Large intestine (tissue), 3 donors: ENCODE measurements around the gene PROM2. TPM values are rescaled to one million over a fixed set of nuclear protein-coding genes. Genes with fewer than 3 reads are reported as not detected.

ENCODE experiments used
- DNase-seq, 2 donors: peaks; one replicate each; pipeline versions ENCODE4 v3.0.0 to v3.0.0-alpha.2; 2013
- H3K27ac ChIP-seq: one replicate; pipeline ENCODE4 v1.5.1; 2013; ENCODE audit warnings: low read length
- H3K27me3 ChIP-seq: 2 replicates; pipeline ENCODE4 v1.6.1; 2013; ENCODE audit warnings: low read length; ENCODE audit not compliant: control insufficient read depth, insufficient read depth
- H3K36me3 ChIP-seq: 2 replicates; pipeline ENCODE4 v1.6.1; 2013; ENCODE audit warnings: low read length; ENCODE audit not compliant: control insufficient read depth, insufficient read depth
- H3K4me1 ChIP-seq: one replicate; pipeline ENCODE4 v1.6.1; 2013; ENCODE audit warnings: low read length; ENCODE audit not compliant: control insufficient read depth, insufficient read depth
- H3K4me3 ChIP-seq: one replicate; pipeline ENCODE4 v1.5.1; 2013; ENCODE audit warnings: low read length
- H3K9me3 ChIP-seq: one replicate; pipeline ENCODE4 v1.6.1; 2013; ENCODE audit warnings: mild to moderate bottlenecking, low read depth, low read length, moderate library complexity; ENCODE audit not compliant: control insufficient read depth
- WGBS: methylation state at CpG from one replicate; pipeline ENCODE4 v1.1.5; 2013; ENCODE audit warnings: low lambda C conversion rate; ENCODE audit not compliant: insufficient coverage; 5-methylcytosine and 5-hydroxymethylcytosine counted together
- polyA plus RNA-seq: library from polyadenylated mRNA; unstranded; fragments of 120-200 nt; gene quantifications from one replicate; pipeline ENCODE4 v1.2.1, GENCODE V29; 2013

The PROM2 gene
- polyA plus RNA-seq, 1 donor: 2.0 TPM

- H3K27ac ChIP-seq: no peak overlapping the region
- no peaks in the 10 kb centered on the region for H3K9me3 ChIP-seq
- DNase-seq: no peak
- no peaks in the 10 kb centered on the region for H3K27me3 ChIP-seq
- H3K4me3 ChIP-seq: no peak overlapping the region
- no peaks in the 10 kb centered on the region for H3K4me1 ChIP-seq
- no peaks in the 10 kb centered on the region for H3K36me3 ChIP-seq
- no CpG with 5 or more reads among the region's 10 CpGs for WGBS
Observed at GRCh38 chr2:95306336-95306895, 32.2 kb downstream of the PROM2 start.

GRCh38 chr2:95307036-95307435 is 32.8 kb downstream of the PROM2 start:
- no peaks in the 10 kb centered on the region for H3K27me3 ChIP-seq
- no peaks in the 10 kb centered on the region for H3K9me3 ChIP-seq
- no peak overlapping the region for H3K4me3 ChIP-seq
- no peak overlapping the region for H3K27ac ChIP-seq
- WGBS: no CpG with 5 or more reads among the region's 5 CpGs
- H3K4me1 ChIP-seq: no peaks in the 10 kb centered on the region
- H3K36me3 ChIP-seq: no peaks in the 10 kb centered on the region
- no peak for DNase-seq

GRCh38 chr2:95307878-95308277 is 33.6 kb downstream of the PROM2 start:
- Histone ChIP-seq H3K27me3 (no peaks in the 10 kb centered on the region), H3K27ac (no peak overlapping the region), H3K4me1 (no peaks in the 10 kb centered on the region), H3K9me3 (no peaks in the 10 kb centered on the region), H3K36me3 (no peaks in the 10 kb centered on the region), H3K4me3 (no peak overlapping the region)
- WGBS: no CpG with 5 or more reads among the region's 8 CpGs
- DNase-seq: no peak

GRCh38 chr2:95308426-95308990 is 34.3 kb downstream of the PROM2 start:
- no peaks in the 10 kb centered on the region for H3K27me3 ChIP-seq
- H3K9me3 ChIP-seq: no peaks in the 10 kb centered on the region
- H3K27ac ChIP-seq: no peak overlapping the region
- H3K36me3 ChIP-seq: no peaks in the 10 kb centered on the region
- WGBS: no CpG with 5 or more reads among the region's 12 CpGs
- H3K4me1 ChIP-seq: no peaks in the 10 kb centered on the region
- no peak overlapping the region for H3K4me3 ChIP-seq
- DNase-seq: no peak

- H3K4me3 ChIP-seq: no peak overlapping the region
Observed at GRCh38 chr2:95309599-95309998, 35.4 kb downstream of the PROM2 start.

GRCh38 chr2:95310216-95310615 is 36.0 kb downstream of the PROM2 start:
- no peaks in the 10 kb centered on the region for H3K36me3 ChIP-seq
- H3K27me3 ChIP-seq: no peaks in the 10 kb centered on the region
- H3K4me3 ChIP-seq: no peak overlapping the region
- no peak overlapping the region for H3K27ac ChIP-seq
- H3K4me1 ChIP-seq: no peaks in the 10 kb centered on the region
- no peaks in the 10 kb centered on the region for H3K9me3 ChIP-seq
- WGBS: no CpG with 5 or more reads among the region's 8 CpGs
- no peak for DNase-seq

More at GRCh38 chr2:95309599-95309998, 35.4 kb downstream of the PROM2 start:
- Histone ChIP-seq H3K4me1 (no peaks in the 10 kb centered on the region), H3K9me3 (no peaks in the 10 kb centered on the region), H3K36me3 (no peaks in the 10 kb centered on the region), H3K27me3 (no peaks in the 10 kb centered on the region), H3K27ac (no peak overlapping the region)
- no CpG with 5 or more reads among the region's 8 CpGs for WGBS
- no peak for DNase-seq

GRCh38 chr2:95310651-95311050 is 36.4 kb downstream of the PROM2 start:
- DNase-seq: no peak
- H3K27ac ChIP-seq: no peak overlapping the region
- no peaks in the 10 kb centered on the region for H3K4me1 ChIP-seq
- WGBS: no CpG with 5 or more reads among the region's 4 CpGs
- H3K9me3 ChIP-seq: no peaks in the 10 kb centered on the region
- no peak overlapping the region for H3K4me3 ChIP-seq
- no peaks in the 10 kb centered on the region for H3K27me3 ChIP-seq
- H3K36me3 ChIP-seq: no peaks in the 10 kb centered on the region

GRCh38 chr2:95311815-95312542 is 37.7 kb downstream of the PROM2 start:
- no peaks in the 10 kb centered on the region for H3K9me3 ChIP-seq
- peaks cover 3% of the 10 kb centered on the region for H3K4me1 ChIP-seq
- WGBS: no CpG with 5 or more reads among the region's 26 CpGs
- no peaks in the 10 kb centered on the region for H3K27me3 ChIP-seq
- H3K4me3 ChIP-seq: no peak overlapping the region
- no peaks in the 10 kb centered on the region for H3K36me3 ChIP-seq
- DNase-seq: no peak
- no peak overlapping the region for H3K27ac ChIP-seq

- H3K9me3 ChIP-seq: no peaks in the 10 kb centered on the region
- no CpG with 5 or more reads among the region's 24 CpGs for WGBS
- peaks cover 3% of the 10 kb centered on the region for H3K4me1 ChIP-seq
- H3K27ac ChIP-seq: no peak overlapping the region
- no peak for DNase-seq
- H3K4me3 ChIP-seq: no peak overlapping the region
- no peaks in the 10 kb centered on the region for H3K36me3 ChIP-seq
- H3K27me3 ChIP-seq: no peaks in the 10 kb centered on the region
Observed at GRCh38 chr2:95312543-95313201, 38.4 kb downstream of the PROM2 start.

GRCh38 chr2:95313296-95314131 is 39.3 kb downstream of the PROM2 start:
- DNase-seq: no peak
- H3K27me3 ChIP-seq: no peaks in the 10 kb centered on the region
- no peak overlapping the region for H3K4me3 ChIP-seq
- peaks cover 3% of the 10 kb centered on the region for H3K4me1 ChIP-seq
- no peaks in the 10 kb centered on the region for H3K9me3 ChIP-seq
- no peaks in the 10 kb centered on the region for H3K36me3 ChIP-seq
- H3K27ac ChIP-seq: no peak overlapping the region
- no CpG with 5 or more reads among the region's 16 CpGs for WGBS
